DMS79 (cell line): Measurements from ENCODE around the gene BANK1.

Experiments
- DNase-seq: peaks from one replicate; lab custom pipeline; 2025; lab: John Stamatoyannopoulos, UW

Gene BANK1

DNA sequence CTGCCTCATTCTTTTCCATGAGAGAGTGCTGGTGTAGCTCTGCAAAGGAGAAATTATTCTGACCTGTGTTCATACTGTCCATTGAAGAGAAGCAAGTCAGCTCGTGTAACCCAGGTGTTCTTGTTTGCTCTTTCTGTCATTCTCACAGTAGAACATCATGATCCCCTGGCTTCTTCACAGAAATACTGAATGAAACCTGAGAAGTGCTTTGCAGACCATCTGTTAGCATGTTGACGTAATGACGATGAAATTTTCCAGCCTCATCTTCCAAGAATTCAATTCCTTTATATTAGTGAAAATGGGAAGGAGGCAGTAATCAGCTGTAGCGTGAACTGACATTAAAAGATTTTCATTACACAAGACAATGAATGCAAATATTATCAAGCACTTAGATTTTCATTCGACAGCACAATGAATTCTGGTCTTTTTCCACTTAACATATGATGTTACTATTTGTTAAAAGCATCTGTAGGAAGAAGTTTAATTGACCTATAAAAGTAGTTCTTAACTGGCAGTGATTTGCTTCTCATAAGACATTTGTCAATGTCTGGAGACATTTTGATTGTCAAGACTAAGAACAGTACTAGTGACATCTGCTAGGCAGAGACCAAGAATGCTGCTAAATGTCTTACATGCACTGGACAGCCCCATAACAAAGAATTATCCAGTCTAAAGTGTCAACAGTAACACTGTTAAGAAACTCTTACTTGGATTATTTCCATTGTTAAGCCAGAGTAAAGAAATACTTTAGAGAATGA is 246.3 kb downstream of the BANK1 start:
- no peak for DNase-seq

- no peak for DNase-seq
These were observed 247.0 kb downstream of the BANK1 start for GRCh38 chr4:102037566-102037965.

- DNase-seq, result no peak
These were observed 252.6 kb downstream of the BANK1 start for GRCh38 chr4:102042871-102043802.

GRCh38 chr4:102047616-102048015 is 257.1 kb downstream of the BANK1 start:
- DNase-seq, result no peak

DNA sequence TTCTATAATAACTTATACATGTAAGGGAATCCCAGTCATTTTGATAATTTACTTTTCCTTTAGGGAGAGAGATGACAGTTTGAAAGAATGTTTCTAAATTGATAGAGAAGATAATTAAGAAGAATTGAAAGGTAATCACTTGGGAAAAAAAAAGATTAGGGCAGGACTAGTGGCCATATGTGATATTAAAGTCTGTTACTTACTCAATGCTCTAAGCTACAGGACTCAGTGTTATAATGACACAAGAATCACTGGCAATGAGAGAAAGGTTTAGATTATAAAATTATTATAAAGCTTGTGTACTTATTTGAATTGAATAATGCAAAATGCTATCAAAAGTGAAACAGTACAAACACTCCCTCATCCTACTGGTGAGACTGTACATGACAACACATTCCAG is 265.3 kb downstream of the BANK1 start:
- DNase-seq, result no peak

GRCh38 chr4:102057122-102057521 is 266.6 kb downstream of the BANK1 start:
- DNase-seq, result no peak

- DNase-seq, result no peak
These were observed 270.6 kb downstream of the BANK1 start for GRCh38 chr4:102061133-102061532.

GRCh38 chr4:102064747-102065442 is 274.4 kb downstream of the BANK1 start:
- DNase-seq, result no peak

DNA sequence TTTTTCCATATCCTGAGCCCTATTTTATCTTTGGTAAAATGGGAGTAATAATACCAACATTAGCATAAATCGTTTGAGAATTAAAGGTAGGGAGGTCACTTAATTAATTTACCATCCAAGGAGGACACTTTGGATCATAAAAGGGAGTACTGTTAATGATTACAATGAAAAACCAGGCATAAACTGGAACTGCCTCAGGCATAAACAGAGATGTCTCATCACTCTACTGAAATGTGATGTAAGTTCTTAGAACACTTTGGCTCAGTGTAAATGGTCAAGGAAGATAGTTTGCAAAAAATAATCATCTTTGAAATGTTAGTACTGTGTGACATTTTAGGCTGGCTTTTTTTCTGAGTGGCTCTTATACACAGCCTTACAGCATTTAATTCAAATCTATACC is 286.1 kb downstream of the BANK1 start:
- DNase-seq, result no peak

DNA sequence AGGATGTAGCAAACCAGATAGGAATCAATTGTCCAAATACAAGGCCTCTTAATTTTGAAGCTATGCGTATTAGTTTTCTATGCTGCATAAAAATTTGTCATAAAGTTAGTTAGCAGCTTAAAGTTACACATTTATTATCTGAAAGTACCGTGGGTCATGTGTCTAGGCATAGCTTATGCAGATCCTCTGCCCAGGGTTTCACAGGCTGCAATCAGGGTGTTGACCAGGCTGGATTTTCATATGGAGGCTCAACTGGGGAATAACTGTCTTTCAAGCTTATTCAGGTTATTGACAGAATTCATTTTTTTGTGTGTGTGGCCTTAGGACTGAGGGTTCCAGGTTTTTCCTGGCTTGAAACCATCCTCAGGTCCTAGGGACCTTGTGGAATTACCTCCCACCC is 289.7 kb downstream of the BANK1 start:
- no peak for DNase-seq

DNA sequence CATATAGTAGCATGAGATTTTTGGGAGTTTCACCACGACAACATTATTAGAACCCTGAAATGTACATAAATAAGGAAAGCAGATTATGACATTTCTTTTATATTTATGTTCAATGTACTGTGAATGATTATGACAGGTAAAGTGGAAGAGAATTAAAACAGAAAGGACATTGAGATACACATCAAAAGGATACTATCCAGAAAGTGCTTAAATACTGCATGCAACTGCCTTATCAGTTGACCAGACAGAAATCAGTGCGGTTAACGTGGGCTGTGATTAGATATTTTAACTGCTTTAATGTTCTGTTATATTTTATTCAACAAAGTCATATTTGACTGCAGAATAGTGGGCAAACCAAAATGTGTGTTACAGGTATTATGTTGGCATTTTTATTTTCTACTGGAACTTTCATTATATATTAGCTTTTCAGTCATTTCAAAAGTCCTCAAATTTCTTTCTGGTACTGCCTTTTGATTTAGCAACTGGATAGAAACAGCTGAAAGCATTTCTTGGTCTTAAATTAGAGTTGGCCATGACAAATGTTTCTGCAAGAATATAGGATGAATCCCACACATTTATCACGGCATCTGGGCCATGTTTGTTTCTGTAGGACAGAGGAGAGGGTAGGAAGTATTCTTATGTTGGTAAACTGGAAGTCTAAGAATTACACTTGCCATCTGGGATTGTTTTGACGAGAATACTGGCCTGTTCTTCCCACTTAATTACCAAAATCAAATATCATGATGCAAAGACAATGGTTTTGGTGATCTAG is 299.5 kb downstream of the BANK1 start:
- DNase-seq, result no peak

DNA sequence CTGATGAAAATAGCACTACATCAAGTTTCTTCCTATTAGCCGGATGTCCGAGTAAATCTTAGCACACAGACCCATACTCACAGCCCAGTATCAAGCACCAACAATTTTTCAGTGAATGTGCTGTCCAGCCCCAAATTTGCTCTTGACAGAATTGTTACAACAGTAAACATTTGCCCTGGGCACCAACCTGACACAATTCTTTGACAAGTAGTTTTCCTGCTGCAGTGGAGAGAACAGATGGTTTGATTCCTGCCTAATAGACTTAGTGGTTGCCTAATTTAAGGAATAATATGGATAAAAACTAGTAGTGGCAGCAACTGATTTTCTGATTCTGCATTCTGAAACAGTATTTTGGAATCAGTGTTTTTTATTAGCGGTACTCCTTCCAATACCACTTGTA is 301.1 kb downstream of the BANK1 start:
- DNase-seq, result no peak

GRCh38 chr4:102094481-102094880 is 304.0 kb downstream of the BANK1 start:
- no peak for DNase-seq

DNA sequence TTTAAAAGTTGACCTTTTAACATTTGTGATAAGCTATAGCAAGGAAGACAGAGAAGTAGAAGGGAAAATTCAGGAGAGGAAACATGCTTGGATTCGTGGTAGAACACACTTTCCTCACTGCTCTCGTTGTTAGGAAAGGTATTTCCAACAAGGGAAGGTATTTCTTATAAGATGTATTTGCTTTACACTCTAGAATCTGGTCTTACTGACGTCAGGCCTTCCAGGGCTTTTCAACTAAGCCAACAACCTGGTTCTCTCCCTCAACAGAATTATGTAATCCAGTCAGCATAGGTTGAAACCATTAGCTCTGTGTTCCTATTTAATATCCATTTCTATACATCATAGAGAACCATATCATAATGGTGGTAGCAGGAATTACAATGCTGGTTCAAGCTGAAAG is 312.8 kb downstream of the BANK1 start:
- DNase-seq, result no peak

DNA sequence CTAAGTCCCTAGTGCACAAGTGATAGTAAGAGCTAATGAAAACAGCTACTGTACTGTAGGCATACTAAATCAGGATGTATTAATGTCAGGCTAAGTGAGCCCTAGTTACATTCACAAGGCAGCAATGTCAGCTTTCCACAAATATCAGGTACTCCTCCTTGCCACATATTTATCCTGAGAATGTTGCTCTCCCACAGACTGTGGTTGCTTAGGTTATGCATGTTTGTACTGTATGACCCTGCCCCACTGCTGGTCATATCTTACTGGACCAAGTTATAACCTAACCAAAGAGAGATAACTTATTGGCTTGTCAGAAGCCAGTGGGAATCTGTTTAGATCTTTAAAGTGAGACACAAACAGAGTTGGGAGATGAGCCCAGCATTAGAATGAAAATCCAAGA is 313.7 kb downstream of the BANK1 start:
- no peak for DNase-seq

DNA sequence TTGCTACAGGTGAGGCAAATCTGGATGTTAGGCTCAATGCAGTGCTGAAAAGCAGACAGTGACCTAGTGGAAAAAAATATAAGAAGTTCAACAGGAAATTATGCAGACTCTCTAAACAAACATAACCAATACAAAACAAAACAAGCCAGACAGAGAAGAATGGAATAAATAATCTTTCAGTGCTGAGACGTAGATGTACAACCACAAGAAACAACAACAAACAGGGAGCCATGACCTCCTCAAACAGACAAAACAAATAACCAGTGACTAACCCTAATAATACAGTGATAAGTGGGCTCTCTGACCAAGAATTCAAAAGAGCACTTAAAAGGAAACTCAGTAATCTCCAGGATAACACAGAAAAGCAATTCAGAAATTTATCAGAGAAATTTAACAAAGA is 315.5 kb downstream of the BANK1 start:
- DNase-seq, result no peak

- DNase-seq, result no peak
These were observed 323.6 kb downstream of the BANK1 start for GRCh38 chr4:102114118-102114630.

GRCh38 chr4:102116121-102116520 is 325.6 kb downstream of the BANK1 start:
- DNase-seq, result no peak

DNA sequence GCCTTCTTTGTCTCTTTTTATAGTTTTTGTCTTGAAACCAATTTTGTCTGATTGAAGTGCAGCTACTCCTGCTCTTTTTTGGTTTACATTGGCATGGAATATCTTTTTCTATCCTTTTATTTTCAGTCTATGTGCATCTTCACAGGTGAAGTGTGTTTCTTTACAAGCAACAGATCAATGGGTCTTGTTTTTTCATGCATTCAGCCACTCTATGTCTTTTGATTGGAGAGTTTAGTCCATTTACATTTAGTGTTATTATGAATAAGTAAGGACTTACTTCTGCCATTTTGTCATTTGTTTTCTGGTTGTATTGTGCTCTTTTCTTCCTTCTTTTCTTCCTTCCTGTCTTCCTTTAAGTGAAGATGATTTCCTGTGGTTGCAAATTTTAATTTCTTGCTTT is 330.3 kb downstream of the BANK1 start:
- no peak for DNase-seq
